ENCODE results near the gene FAM13C. TPM values are rescaled to one million over a fixed set of nuclear protein-coding genes. Genes with fewer than 3 reads are reported as not detected.

Gene FAM13C
- polyA plus RNA-seq, 1 donor from 2014 or later: 89.3 TPM

GRCh38 chr10:59340285-59340684 is 22.1 kb downstream of the FAM13C start:
- Histone ChIP-seq H3K9ac (ENCODE audit: low read length) (no peak overlapping the region), H3K27ac (ENCODE audit: low read length) (no peak overlapping the region), H3F3A (ENCODE audit: insufficient read depth, low read length, poor library complexity, severe bottlenecking) (no peaks in the 10 kb centered on the region), H3K9me2 (ENCODE audit: insufficient read depth, low read length) (no peaks in the 10 kb centered on the region), H4K20me1 (ENCODE audit: insufficient read depth) (no peaks in the 10 kb centered on the region), H3K9me3 (ENCODE audit: low read length) (no peaks in the 10 kb centered on the region), H3K4me2 (ENCODE audit: low read length) (no peak overlapping the region), H3K4me3 (ENCODE audit: low read length) (no peak overlapping the region), H3K36me3 (ENCODE audit: insufficient read depth, low read length) (peaks cover 11% of the 10 kb centered on the region), H3K79me2 (replicated peaks; ENCODE audit: insufficient read depth, low read length) (peaks cover 40% of the 10 kb centered on the region), H2AFZ (ENCODE audit: low read depth, low read length) (no peak overlapping the region), H3K27me3 (ENCODE audit: insufficient read depth, low read depth, low read length) (no peaks in the 10 kb centered on the region)
- TF ChIP-seq TAF1 (IDR thresholded peaks at IDR 0.05; ENCODE audit: low read depth) (no peak), EZH2 (IDR thresholded peaks at IDR 0.05; ENCODE audit: borderline replicate concordance, insufficient read depth, low read length, poor library complexity, severe bottlenecking) (no peak), REST (IDR thresholded peaks at IDR 0.05; ENCODE audit: borderline replicate concordance) (no peak), CTCF (IDR thresholded peaks at IDR 0.05; ENCODE audit: poor library complexity, severe bottlenecking) (no peak), SMC3 (conservative IDR thresholded peaks at IDR 0.05; ENCODE audit: poor library complexity) (no peak)

GRCh38 chr10:59339351-59339750 is 23.0 kb downstream of the FAM13C start:
- no peak overlapping the region for H3K27ac ChIP-seq (ENCODE audit: low read length)
- peaks cover 11% of the 10 kb centered on the region for H3K36me3 ChIP-seq (ENCODE audit: insufficient read depth, low read length)
- no peaks in the 10 kb centered on the region for H3K9me3 ChIP-seq (ENCODE audit: low read length)

More at GRCh38 chr10:59339351-59339750, 23.0 kb downstream of the FAM13C start:
- Histone ChIP-seq H3F3A (ENCODE audit: insufficient read depth, low read length, poor library complexity, severe bottlenecking) (no peaks in the 10 kb centered on the region), H3K9me2 (ENCODE audit: insufficient read depth, low read length) (no peaks in the 10 kb centered on the region), H2AFZ (ENCODE audit: low read depth, low read length) (no peak overlapping the region), H3K9ac (ENCODE audit: low read length) (no peak overlapping the region), H3K4me2 (ENCODE audit: low read length) (no peak overlapping the region), H3K79me2 (replicated peaks; ENCODE audit: insufficient read depth, low read length) (peaks cover 40% of the 10 kb centered on the region), H3K27me3 (ENCODE audit: insufficient read depth, low read depth, low read length) (no peaks in the 10 kb centered on the region), H3K4me3 (ENCODE audit: low read length) (no peak overlapping the region), H4K20me1 (ENCODE audit: insufficient read depth) (no peaks in the 10 kb centered on the region)
- TF ChIP-seq RAD21 (conservative IDR thresholded peaks at IDR 0.05) (no peak), MXI1 (conservative IDR thresholded peaks at IDR 0.05; ENCODE audit: poor library complexity, severe bottlenecking) (no peak), TAF1 (IDR thresholded peaks at IDR 0.05; ENCODE audit: low read depth) (no peak), REST (IDR thresholded peaks at IDR 0.05; ENCODE audit: borderline replicate concordance) (no peak), EZH2 (IDR thresholded peaks at IDR 0.05; ENCODE audit: borderline replicate concordance, insufficient read depth, low read length, poor library complexity, severe bottlenecking) (no peak), SMC3 (conservative IDR thresholded peaks at IDR 0.05; ENCODE audit: poor library complexity) (no peak), EP300 (conservative IDR thresholded peaks at IDR 0.05; ENCODE audit: poor library complexity, severe bottlenecking) (no peak), POLR2AphosphoS5 (IDR thresholded peaks at IDR 0.05) (no peak)

Data from neural cell (in vitro differentiated cells).